ENCODE results near the gene ZNF598. TPM values are rescaled to one million over a fixed set of nuclear protein-coding genes. Genes with fewer than 3 reads are reported as not detected.

ZNF598 gene
- total and polyA plus RNA-seq, 10 of the 15 experiments (the other 5 are each of a cell fraction or from before 2014, with no cell fraction given): 0.08 to 74.0 (median 14.4) TPM

DNA sequence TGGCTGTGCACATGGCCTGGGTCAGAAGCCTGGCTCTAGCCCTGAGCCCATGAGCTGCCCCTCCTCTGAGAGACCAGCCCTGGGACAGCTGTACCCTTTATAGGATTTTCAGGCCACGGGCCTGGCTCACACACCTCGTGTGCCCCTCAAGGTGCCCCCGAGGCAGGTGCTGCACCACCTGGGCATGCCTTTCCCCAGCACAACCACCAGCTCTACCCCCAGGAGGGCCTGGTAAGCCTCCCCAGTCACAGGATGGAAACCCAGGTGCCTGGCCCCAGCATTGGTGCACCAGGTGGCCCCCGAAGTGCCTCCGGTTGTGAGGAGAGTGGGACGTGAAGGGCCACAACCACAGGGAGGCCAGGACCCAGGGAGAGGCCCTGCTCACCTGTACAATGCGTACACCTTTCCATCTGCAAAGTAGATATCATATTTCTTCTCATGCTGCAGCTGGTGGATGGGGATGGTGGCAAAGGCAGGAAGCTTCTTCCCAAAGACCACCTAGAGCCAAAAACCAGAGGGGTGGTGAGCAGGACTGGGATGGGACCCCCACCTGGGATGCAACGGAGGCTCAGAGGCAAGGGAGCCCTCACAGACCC lies 6.3 kb downstream of the ZNF598 start:
- in situ Hi-C loops (cut with MboI) (no loop called here), intact Hi-C loops (cut with micrococcal nuclease; ENCODE audit: unreplicated experiment) (no loop called here)
- Histone ChIP-seq H3K9ac (ENCODE audit: control insufficient read depth, insufficient read depth, low read length) (no peak overlapping the region), H3K4me2 (ENCODE audit: control insufficient read depth, insufficient read depth) (peak overlapping the region; percentile 38; the same call in 1 of the 2 replicates), H3K27ac (ENCODE audit: control insufficient read depth, insufficient read depth) (no peak overlapping the region), H3K27me3 (replicated peaks in 1 of 2; ENCODE audit: control insufficient read depth in 2 of 2, insufficient read depth in 2 of 2, low read length in 1 of 2) (no peaks in the 10 kb centered on the region), H2AFZ (ENCODE audit: control insufficient read depth, low read depth, low read length) (no peak overlapping the region), H3K4me3 (no peak overlapping the region), H3K4me1 (ENCODE audit: control insufficient read depth, insufficient read depth, low read length) (peaks cover 15% of the 10 kb centered on the region), H3K79me2 (ENCODE audit: control insufficient read depth, insufficient read depth, low read length) (peaks cover 45% of the 10 kb centered on the region), H3K9me3 (replicated peaks; ENCODE audit: control insufficient read depth, insufficient read depth, low read length) (no peaks in the 10 kb centered on the region), H3K36me3 (ENCODE audit: control insufficient read depth in 2 of 2, insufficient read depth in 2 of 2, low read length in 1 of 2) (peaks cover 0 to 45% of the 10 kb centered on the region in 2 experiments; a peak in 3 of 4 replicates), H4K20me1 (ENCODE audit: control insufficient read depth, insufficient read depth) (peaks cover 6% of the 10 kb centered on the region)
- TF ChIP-seq POLR2A (IDR thresholded peaks at IDR 0.05; ENCODE audit: low read depth, low read length) (peak; percentile 0; the same call in 1 of the 2 replicates), RELA (IDR thresholded peaks at IDR 0.05; ENCODE audit: borderline replicate concordance, partially characterized antibody) (no peak)
- CTCF ChIA-PET: interaction anchor here (0.6 to 4.3 kb wide), 18 partner anchors 10 to 484 kb away, joined by 3 to 54 read pairs (median 5); partner anchors contain the start of genes NDUFB10, NOXO1, NUBP2 and SPSB3
- no TSS peak for BruUV-seq (replicated peaks)
- FAIRE-seq: no peak
- no peak for ATAC-seq
- 52% methylated on average over 8 of the region's 8 CpGs for WGBS (ENCODE audit: insufficient coverage, insufficient replicate concordance, low lambda C conversion rate, missing lambda C conversion rate)
- no peak for DNase-seq (ENCODE audit: low read depth, low spot score)
- POLR2A ChIA-PET: interaction anchor here (0.8 to 2.2 kb wide), 6 partner anchors 10 to 152 kb away, joined by 4 to 10 read pairs (median 4); partner anchors contain the start of genes NOXO1 and TRAF7
- RAD21 ChIA-PET (ENCODE audit: unreplicated experiment): interaction anchor here (0.6 to 2.5 kb wide), 4 partner anchors 11 to 152 kb away, joined by 3 to 14 read pairs (median 4); partner anchors contain the start of gene RPL3L
- SMC1A ChIA-PET (ENCODE audit: uncharacterized antibody, unreplicated experiment): interaction anchor here (1.0 to 2.1 kb wide), 5 partner anchors 14 to 152 kb away, joined by 3 to 14 read pairs (median 4); partner anchors contain the start of gene TRAF7

GRCh38 chr16:2002406-2003230 lies 7.0 kb downstream of the ZNF598 start:
- Histone ChIP-seq H3K4me1 (ENCODE audit: control insufficient read depth, insufficient read depth, low read length) (peaks cover 14% of the 10 kb centered on the region), H4K20me1 (ENCODE audit: control insufficient read depth, insufficient read depth) (peaks cover 6% of the 10 kb centered on the region), H2AFZ (ENCODE audit: control insufficient read depth, low read depth, low read length) (no peak overlapping the region), H3K27me3 (replicated peaks in 1 of 2; ENCODE audit: control insufficient read depth in 2 of 2, insufficient read depth in 2 of 2, low read length in 1 of 2) (no peaks in the 10 kb centered on the region), H3K9ac (ENCODE audit: control insufficient read depth, insufficient read depth, low read length) (no peak overlapping the region), H3K4me2 (ENCODE audit: control insufficient read depth, insufficient read depth) (no peak overlapping the region), H3K9me3 (replicated peaks; ENCODE audit: control insufficient read depth, insufficient read depth, low read length) (no peaks in the 10 kb centered on the region), H3K79me2 (ENCODE audit: control insufficient read depth, insufficient read depth, low read length) (peaks cover 38% of the 10 kb centered on the region), H3K36me3 (ENCODE audit: control insufficient read depth in 2 of 2, insufficient read depth in 2 of 2, low read length in 1 of 2) (peaks cover 0 to 50% of the 10 kb centered on the region in 2 experiments; a peak in 3 of 4 replicates), H3K4me3 (no peak overlapping the region), H3K27ac (ENCODE audit: control insufficient read depth, insufficient read depth) (no peak overlapping the region)
- in situ Hi-C loops (cut with MboI): no loop called here
- RAD21 ChIA-PET (ENCODE audit: unreplicated experiment): interaction anchor here (0.6 to 2.5 kb wide), 4 partner anchors 12 to 152 kb away, joined by 3 to 14 read pairs (median 4); partner anchors contain the start of gene RPL3L
- DNase-seq (ENCODE audit: low read depth, low spot score) (no peak), ATAC-seq (no peak), FAIRE-seq (no peak)
- WGBS (ENCODE audit: insufficient coverage, insufficient replicate concordance, low lambda C conversion rate, missing lambda C conversion rate): 93% methylated on average over 47 of the region's 47 CpGs
- CTCF ChIA-PET: interaction anchor here (0.6 to 4.3 kb wide), 9 partner anchors 9 to 197 kb away, joined by 3 to 54 read pairs (median 5); no protein-coding TSS in a partner anchor
- no TSS peak for BruUV-seq (replicated peaks)
- TF ChIP-seq EZH2 (IDR thresholded peaks at IDR 0.05; ENCODE audit: borderline replicate concordance, control insufficient read depth, low read depth, low read length): no peak
- peak; percentile 2; the same call in 1 of the 2 replicates for TF ChIP-seq POLR2A (IDR thresholded peaks at IDR 0.05; ENCODE audit: low read depth, low read length)
- POLR2A ChIA-PET: interaction anchor here (1.8 to 2.2 kb wide), 2 partner anchors 9 to 12 kb away, joined by 6 to 10 read pairs; no protein-coding TSS in a partner anchor
- SMC1A ChIA-PET (ENCODE audit: uncharacterized antibody, unreplicated experiment): interaction anchor here (2.1 kb wide), 1 partner anchor 138 kb away, joined by 14 read pairs; no protein-coding TSS in a partner anchor
- intact Hi-C loops (cut with micrococcal nuclease; ENCODE audit: unreplicated experiment): no loop called here
